HG03135 (cell line): Measurements from ENCODE around the gene SLC16A4.

ENCODE experiments used
- ATAC-seq: cut with Tn5 transposase; IDR thresholded peaks from one replicate; pipeline ENCODE4 v1.9.1; 2021; ENCODE audit warnings: mild to moderate bottlenecking, moderate library complexity; ENCODE audit not compliant: unreplicated experiment

Gene SLC16A4

GRCh38 chr1:110335265-110335664 is 55.6 kb downstream of the SLC16A4 start:
- no peak for ATAC-seq

- no peak for ATAC-seq
Measured at GRCh38 chr1:110328700-110329099, 62.1 kb downstream of the SLC16A4 start.

- ATAC-seq: no peak
Measured at GRCh38 chr1:110328274-110328673, 62.6 kb downstream of the SLC16A4 start.

- ATAC-seq: no peak
Measured at GRCh38 chr1:110326826-110327225, 64.0 kb downstream of the SLC16A4 start.

- ATAC-seq: no peak
Measured at GRCh38 chr1:110324667-110325066, 66.2 kb downstream of the SLC16A4 start.

GRCh38 chr1:110321846-110322245 is 69.0 kb downstream of the SLC16A4 start:
- ATAC-seq: no peak

- no peak for ATAC-seq
Measured at GRCh38 chr1:110321045-110321444, 69.8 kb downstream of the SLC16A4 start.

GRCh38 chr1:110320168-110320518 is 70.7 kb downstream of the SLC16A4 start:
- ATAC-seq: no peak

- ATAC-seq: no peak
Measured at GRCh38 chr1:110319332-110320167, 71.3 kb downstream of the SLC16A4 start.

- no peak for ATAC-seq
Measured at GRCh38 chr1:110318046-110318445, 72.8 kb downstream of the SLC16A4 start.

GRCh38 chr1:110316735-110317134 is 74.1 kb downstream of the SLC16A4 start:
- no peak for ATAC-seq
